Parathyroid adenoma (tissue), 2 donors: Measurements from ENCODE around the gene ANKRD55.
"Not testable (repeated sequence)": the region's sequence is repeated elsewhere in the genome, so short reads cannot be mapped to it uniquely, and the experiment has no call there.

ENCODE experiments used
- H2AFZ ChIP-seq: fragments of 300-600 bp; sonication (generic); one replicate; pipeline ENCODE4 v1.7.0; 2017; ENCODE audit warnings: antibody characterized with exemption, mild to moderate bottlenecking
- H3K27ac ChIP-seq: fragments of 300-600 bp; sonication (generic); one replicate; pipeline ENCODE4 v1.7.0; 2017
- H3K27me3 ChIP-seq: fragments of 300-600 bp; sonication (generic); one replicate; pipeline ENCODE4 v1.7.0; 2017; ENCODE audit warnings: low read length; ENCODE audit not compliant: control insufficient read depth, insufficient read depth
- H3K36me3 ChIP-seq: fragments of 300-600 bp; sonication (generic); one replicate; pipeline ENCODE4 v1.7.0; 2017; ENCODE audit warnings: low read length; ENCODE audit not compliant: control insufficient read depth, insufficient read depth
- H3K4me1 ChIP-seq: fragments of 300-600 bp; sonication (generic); one replicate; pipeline ENCODE4 v1.7.0; 2017; ENCODE audit warnings: control low read depth
- H3K4me2 ChIP-seq: fragments of 300-600 bp; sonication (generic); one replicate; pipeline ENCODE4 v1.7.0; 2017; ENCODE audit warnings: low read length
- H3K4me3 ChIP-seq: fragments of 300-600 bp; sonication (generic); one replicate; pipeline ENCODE4 v1.7.0; 2017; ENCODE audit warnings: low read depth, low read length
- H3K79me2 ChIP-seq: fragments of 300-600 bp; sonication (generic); one replicate; pipeline ENCODE4 v1.7.0; 2017; ENCODE audit warnings: control low read depth
- H3K9ac ChIP-seq: fragments of 300-600 bp; sonication (generic); one replicate; pipeline ENCODE4 v1.7.0; 2017; ENCODE audit warnings: mild to moderate bottlenecking
- H3K9me3 ChIP-seq: fragments of 300-600 bp; sonication (generic); one replicate; pipeline ENCODE4 v1.7.0; 2017; ENCODE audit warnings: low read length; ENCODE audit not compliant: control insufficient read depth
- CTCF ChIP-seq: fragments of 300-600 bp; sonication (generic); IDR thresholded peaks from one replicate; pipeline ENCODE4 v1.7.0; 2017; ENCODE audit warnings: antibody characterized with exemption, mild to moderate bottlenecking
- donor health status: primary hyperparathyroidism.

Gene ANKRD55

GRCh38 chr5:56206126-56206910 lies 26.8 kb downstream of the ANKRD55 start:
- Histone ChIP-seq H3K9me3 (no peaks in the 10 kb centered on the region), H3K9ac (no peak overlapping the region), H3K27ac (no peak overlapping the region), H3K27me3 (no peaks in the 10 kb centered on the region), H3K79me2 (no peaks in the 10 kb centered on the region), H3K4me1 (no peaks in the 10 kb centered on the region), H3K36me3 (no peaks in the 10 kb centered on the region), H2AFZ (no peak overlapping the region), H3K4me2 (no peak overlapping the region), H3K4me3 (no peak overlapping the region)
- TF ChIP-seq CTCF: no peak

- not testable (repeated sequence) for H3K27ac ChIP-seq, H3K27me3 ChIP-seq, H3K79me2 ChIP-seq, H3K4me2 ChIP-seq, H2AFZ ChIP-seq, H3K36me3 ChIP-seq, H3K9ac ChIP-seq, H3K4me1 ChIP-seq, H3K4me3 ChIP-seq, H3K9me3 ChIP-seq
Observed at GRCh38 chr5:56203936-56204335, 29.2 kb downstream of the ANKRD55 start.

GRCh38 chr5:56202483-56202882 lies 30.6 kb downstream of the ANKRD55 start:
- H3K4me3 ChIP-seq: no peak overlapping the region
- H2AFZ ChIP-seq: no peak overlapping the region
- no peaks in the 10 kb centered on the region for H3K4me1 ChIP-seq
- no peak overlapping the region for H3K4me2 ChIP-seq
- H3K36me3 ChIP-seq: no peaks in the 10 kb centered on the region
- no peaks in the 10 kb centered on the region for H3K27me3 ChIP-seq
- H3K9ac ChIP-seq: no peak overlapping the region
- no peak for TF ChIP-seq CTCF
- H3K27ac ChIP-seq: no peak overlapping the region
- no peaks in the 10 kb centered on the region for H3K79me2 ChIP-seq
- no peaks in the 10 kb centered on the region for H3K9me3 ChIP-seq

- H3K79me2 ChIP-seq: not testable (repeated sequence)
Observed at GRCh38 chr5:56201762-56202261, 31.3 kb downstream of the ANKRD55 start.

GRCh38 chr5:56200971-56201666 lies 32.0 kb downstream of the ANKRD55 start:
- H3K4me1 ChIP-seq: no peaks in the 10 kb centered on the region
- no peaks in the 10 kb centered on the region for H3K27me3 ChIP-seq
- H3K9me3 ChIP-seq: no peaks in the 10 kb centered on the region
- H3K79me2 ChIP-seq: no peaks in the 10 kb centered on the region
- H3K4me2 ChIP-seq: no peak overlapping the region
- H3K9ac ChIP-seq: no peak overlapping the region
- TF ChIP-seq CTCF: peak; percentile 91
- no peak overlapping the region for H2AFZ ChIP-seq
- no peak overlapping the region for H3K27ac ChIP-seq
- H3K36me3 ChIP-seq: no peaks in the 10 kb centered on the region
- H3K4me3 ChIP-seq: no peak overlapping the region

More at GRCh38 chr5:56201762-56202261, 31.3 kb downstream of the ANKRD55 start:
- not testable (repeated sequence) for H3K9ac ChIP-seq, H3K4me3 ChIP-seq, H3K4me2 ChIP-seq, H2AFZ ChIP-seq, H3K9me3 ChIP-seq, H3K27ac ChIP-seq, H3K4me1 ChIP-seq, H3K27me3 ChIP-seq, H3K36me3 ChIP-seq
